Muscle layer of duodenum (tissue), 2 donors: ENCODE measurements around the gene TMEM86A.

ENCODE experiments used
- H3K27ac ChIP-seq: one replicate; pipeline ENCODE4 v1.7.0; 2013; ENCODE audit warnings: mild to moderate bottlenecking, low read length
- H3K27me3 ChIP-seq: one replicate; pipeline ENCODE4 v1.7.0; 2013; ENCODE audit warnings: low read depth, mild to moderate bottlenecking, control low read depth, low read length
- H3K36me3 ChIP-seq, 2 donors: one replicate each; pipeline ENCODE4 v1.7.0; 2013; ENCODE audit warnings: low read length in 2 of 2, control low read depth in 1 of 2, mild to moderate bottlenecking in 1 of 2; ENCODE audit not compliant: insufficient read depth in 2 of 2, control insufficient read depth in 1 of 2
- H3K4me1 ChIP-seq, 2 donors: one replicate each; pipeline ENCODE4 v1.7.0; 2013; ENCODE audit warnings: low read length in 2 of 2, mild to moderate bottlenecking in 2 of 2, control low read depth in 1 of 2, moderate library complexity in 1 of 2; ENCODE audit not compliant: insufficient read depth in 2 of 2, control insufficient read depth in 1 of 2
- H3K4me3 ChIP-seq, 2 donors: one replicate each; pipeline ENCODE4 v1.7.0; 2013; ENCODE audit warnings: low read length in 2 of 2, low read depth in 1 of 2, mild to moderate bottlenecking in 1 of 2
- H3K9me3 ChIP-seq, 2 donors: one replicate each; pipeline ENCODE4 v1.7.0; 2013; ENCODE audit warnings: low read length in 2 of 2, control low read depth in 1 of 2, mild to moderate bottlenecking in 1 of 2; ENCODE audit not compliant: control insufficient read depth in 1 of 2
- donor health status: healthy.

TMEM86A gene

GRCh38 chr11:18728658-18729057 is 30.1 kb downstream of the TMEM86A start:
- Histone ChIP-seq H3K4me1 (no peaks in the 10 kb centered on the region), H3K36me3 (no peaks in the 10 kb centered on the region), H3K27me3 (no peaks in the 10 kb centered on the region), H3K27ac (no peak overlapping the region), H3K9me3 (no peaks in the 10 kb centered on the region), H3K4me3 (no peak overlapping the region)

DNA sequence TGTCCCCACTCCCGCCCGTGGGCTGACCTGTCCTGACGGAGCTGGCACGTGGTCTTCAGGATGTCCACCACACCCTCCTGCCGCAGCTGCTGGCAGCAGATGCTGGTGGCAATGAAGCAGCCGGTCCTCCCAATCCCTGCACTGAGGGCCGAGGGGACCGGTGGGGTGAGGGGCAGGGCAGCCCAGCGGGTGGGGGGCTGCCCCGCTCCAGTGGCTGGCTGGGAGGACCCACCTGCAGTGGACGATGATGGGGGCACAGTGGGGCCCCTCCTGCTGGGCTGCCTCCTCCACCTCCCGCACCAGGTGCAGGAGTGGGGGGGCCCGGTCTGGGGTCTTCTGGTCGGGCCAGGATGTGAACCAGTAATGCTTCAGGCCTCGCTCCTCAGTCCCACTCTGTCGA is 30.8 kb downstream of the TMEM86A start:
- Histone ChIP-seq H3K9me3 (no peaks in the 10 kb centered on the region), H3K27me3 (no peaks in the 10 kb centered on the region), H3K4me3 (no peak overlapping the region), H3K27ac (no peak overlapping the region), H3K4me1 (no peaks in the 10 kb centered on the region), H3K36me3 (no peaks in the 10 kb centered on the region)

DNA sequence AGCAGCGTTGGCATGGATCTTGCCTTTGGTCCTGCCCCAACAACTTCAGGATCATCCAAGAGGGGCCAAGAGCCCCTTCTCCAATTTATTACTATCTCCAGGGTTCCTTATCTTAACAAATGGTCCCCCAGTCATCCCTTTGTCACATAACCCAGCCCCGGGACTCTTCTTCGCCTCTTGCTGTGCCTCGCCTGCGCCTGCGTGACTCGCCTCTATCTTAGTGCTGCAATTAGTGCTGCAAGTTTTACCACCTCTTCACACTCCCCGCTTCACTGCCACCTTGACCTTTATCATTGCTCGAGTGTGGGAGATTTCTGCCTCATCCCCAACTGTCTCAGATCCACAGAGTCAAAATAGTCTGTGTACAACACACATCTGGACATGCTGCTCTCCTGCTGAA is 31.4 kb downstream of the TMEM86A start:
- no peaks in the 10 kb centered on the region for H3K27me3 ChIP-seq
- no peaks in the 10 kb centered on the region for H3K36me3 ChIP-seq
- no peak overlapping the region for H3K27ac ChIP-seq
- no peak overlapping the region for H3K4me3 ChIP-seq
- no peaks in the 10 kb centered on the region for H3K4me1 ChIP-seq
- no peaks in the 10 kb centered on the region for H3K9me3 ChIP-seq

GRCh38 chr11:18731441-18731840 is 32.9 kb downstream of the TMEM86A start:
- Histone ChIP-seq H3K4me1 (no peaks in the 10 kb centered on the region), H3K9me3 (no peaks in the 10 kb centered on the region), H3K36me3 (no peaks in the 10 kb centered on the region), H3K27me3 (no peaks in the 10 kb centered on the region), H3K27ac (no peak overlapping the region), H3K4me3 (no peak overlapping the region)

- no peaks in the 10 kb centered on the region for H3K4me1 ChIP-seq
- H3K4me3 ChIP-seq, result no peak overlapping the region
- no peaks in the 10 kb centered on the region for H3K9me3 ChIP-seq
- H3K36me3 ChIP-seq, result no peaks in the 10 kb centered on the region
- H3K27me3 ChIP-seq, result no peaks in the 10 kb centered on the region
- H3K27ac ChIP-seq, result no peak overlapping the region
Observed at GRCh38 chr11:18731949-18732821, 33.6 kb downstream of the TMEM86A start.

DNA sequence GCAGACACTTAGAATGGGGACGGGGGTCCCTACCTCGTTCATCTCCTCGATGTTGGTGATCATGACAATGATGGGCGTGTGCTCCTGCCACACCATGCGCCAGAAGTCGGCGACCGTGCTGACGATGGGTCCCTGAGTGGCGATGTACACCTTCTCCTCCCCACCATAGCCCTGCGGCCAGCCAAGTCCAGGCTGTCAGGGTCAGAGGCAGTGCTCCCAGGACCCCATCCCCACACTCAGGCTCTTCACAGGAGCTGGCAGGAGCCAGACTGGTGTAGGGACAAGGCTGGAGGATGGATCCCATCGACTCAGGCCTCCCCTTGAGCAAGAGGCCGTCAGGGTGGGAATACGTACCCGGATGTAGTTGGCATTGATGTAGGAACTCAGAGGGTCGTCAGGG is 34.6 kb downstream of the TMEM86A start:
- no peaks in the 10 kb centered on the region for H3K4me1 ChIP-seq
- H3K27ac ChIP-seq, result no peak overlapping the region
- H3K36me3 ChIP-seq, result no peaks in the 10 kb centered on the region
- H3K9me3 ChIP-seq, result no peaks in the 10 kb centered on the region
- no peaks in the 10 kb centered on the region for H3K27me3 ChIP-seq
- no peak overlapping the region for H3K4me3 ChIP-seq

DNA sequence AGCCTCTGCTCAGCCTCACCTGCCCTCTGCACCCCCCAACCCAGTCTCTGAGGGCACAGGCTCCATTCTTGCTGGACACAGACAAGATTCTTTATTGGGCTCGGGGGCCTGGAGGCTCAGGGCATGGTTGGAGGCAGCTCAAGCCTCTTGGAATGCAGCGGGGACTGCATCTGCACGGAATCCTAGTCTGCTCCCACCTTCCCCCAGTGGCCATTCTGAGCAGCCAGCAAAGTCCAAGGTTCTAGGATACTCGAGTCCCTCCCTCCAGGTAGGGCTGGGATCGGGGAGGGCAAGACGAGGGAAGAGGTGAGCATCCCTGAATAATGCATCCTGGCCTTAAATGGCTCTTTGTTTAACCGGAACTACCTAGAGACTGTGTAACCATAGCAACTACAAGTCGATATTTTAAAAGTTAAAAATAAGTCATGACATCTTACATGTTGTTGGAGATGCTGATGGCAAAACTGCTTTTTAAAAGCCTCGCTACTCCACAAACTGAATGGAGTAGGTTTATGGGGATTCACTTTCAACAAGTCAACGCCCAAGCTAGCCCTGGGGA is 38.1 kb downstream of the TMEM86A start:
- H3K27me3 ChIP-seq, result no peaks in the 10 kb centered on the region
- no peak overlapping the region for H3K4me3 ChIP-seq
- H3K4me1 ChIP-seq, result no peaks in the 10 kb centered on the region
- H3K36me3 ChIP-seq, result no peaks in the 10 kb centered on the region
- no peaks in the 10 kb centered on the region for H3K9me3 ChIP-seq
- H3K27ac ChIP-seq, result no peak overlapping the region

- H3K4me1 ChIP-seq, result no peaks in the 10 kb centered on the region
- H3K9me3 ChIP-seq, result no peaks in the 10 kb centered on the region
- no peak overlapping the region for H3K27ac ChIP-seq
- no peaks in the 10 kb centered on the region for H3K27me3 ChIP-seq
- no peak overlapping the region for H3K4me3 ChIP-seq
- H3K36me3 ChIP-seq, result no peaks in the 10 kb centered on the region
Observed at GRCh38 chr11:18737642-18738041, 39.1 kb downstream of the TMEM86A start.

GRCh38 chr11:18739685-18740084 is 41.1 kb downstream of the TMEM86A start:
- H3K27ac ChIP-seq, result no peak overlapping the region
- H3K9me3 ChIP-seq, result no peaks in the 10 kb centered on the region
- no peaks in the 10 kb centered on the region for H3K36me3 ChIP-seq
- H3K27me3 ChIP-seq, result no peaks in the 10 kb centered on the region
- H3K4me1 ChIP-seq, result no peaks in the 10 kb centered on the region
- H3K4me3 ChIP-seq, result no peak overlapping the region

GRCh38 chr11:18741783-18742182 is 43.2 kb downstream of the TMEM86A start:
- no peak overlapping the region for H3K4me3 ChIP-seq
- H3K27me3 ChIP-seq, result no peaks in the 10 kb centered on the region
- H3K27ac ChIP-seq, result no peak overlapping the region
- no peaks in the 10 kb centered on the region for H3K4me1 ChIP-seq
- no peaks in the 10 kb centered on the region for H3K9me3 ChIP-seq
- no peaks in the 10 kb centered on the region for H3K36me3 ChIP-seq

DNA sequence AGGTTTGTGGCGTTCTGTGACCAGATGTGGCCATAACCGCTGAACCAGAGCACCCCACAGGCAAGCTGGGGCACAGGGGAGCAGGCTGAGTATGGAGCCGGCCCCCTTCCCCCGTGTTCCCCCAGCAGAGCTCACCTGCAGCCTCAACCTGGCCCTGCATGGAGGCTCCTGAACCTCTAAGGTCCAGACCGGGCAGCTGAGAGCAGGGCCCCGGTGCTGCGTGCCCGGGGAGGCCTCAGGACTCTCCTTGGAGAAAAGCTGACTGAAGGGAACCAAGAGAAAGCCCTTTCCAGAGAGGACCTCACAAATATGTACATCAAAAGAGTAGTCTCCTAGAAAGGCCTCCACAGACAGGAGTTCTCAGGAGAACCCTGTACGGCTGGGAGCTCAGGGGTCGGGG is 44.8 kb downstream of the TMEM86A start:
- Histone ChIP-seq H3K36me3 (no peaks in the 10 kb centered on the region), H3K9me3 (no peaks in the 10 kb centered on the region), H3K4me3 (no peak overlapping the region), H3K27ac (no peak overlapping the region), H3K27me3 (no peaks in the 10 kb centered on the region), H3K4me1 (no peaks in the 10 kb centered on the region)
